GM21619 (cell line): ENCODE measurements around the gene ATP7A.
"Not testable (repeated sequence)": the region's sequence is repeated elsewhere in the genome, so short reads cannot be mapped to it uniquely, and the experiment has no call there.

Source experiments
- ATAC-seq: cut with Tn5 transposase; IDR thresholded peaks from one replicate; pipeline ENCODE4 v1.9.1; 2021; ENCODE audit not compliant: unreplicated experiment

The ATP7A gene

DNA sequence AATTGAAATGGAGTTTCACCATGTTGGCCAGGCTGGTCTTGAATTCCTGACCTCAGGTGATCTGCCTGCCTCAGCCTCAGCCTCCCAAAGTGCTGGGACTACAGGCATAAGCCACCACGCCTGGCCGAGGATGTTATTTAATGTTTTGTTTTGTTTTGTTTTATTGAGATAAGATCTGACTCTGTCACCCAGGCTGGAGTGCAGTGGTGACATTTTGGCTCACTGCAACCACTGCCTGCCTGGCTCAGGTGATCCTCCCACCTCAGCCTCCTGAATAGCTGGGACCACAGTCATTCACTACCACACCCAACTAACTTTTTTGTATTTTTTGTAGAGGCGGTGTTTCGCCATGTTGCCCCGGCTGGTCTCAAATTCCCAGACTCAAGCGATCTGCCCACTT is 34.5 kb downstream of the ATP7A start:
- not testable (repeated sequence) for ATAC-seq

DNA sequence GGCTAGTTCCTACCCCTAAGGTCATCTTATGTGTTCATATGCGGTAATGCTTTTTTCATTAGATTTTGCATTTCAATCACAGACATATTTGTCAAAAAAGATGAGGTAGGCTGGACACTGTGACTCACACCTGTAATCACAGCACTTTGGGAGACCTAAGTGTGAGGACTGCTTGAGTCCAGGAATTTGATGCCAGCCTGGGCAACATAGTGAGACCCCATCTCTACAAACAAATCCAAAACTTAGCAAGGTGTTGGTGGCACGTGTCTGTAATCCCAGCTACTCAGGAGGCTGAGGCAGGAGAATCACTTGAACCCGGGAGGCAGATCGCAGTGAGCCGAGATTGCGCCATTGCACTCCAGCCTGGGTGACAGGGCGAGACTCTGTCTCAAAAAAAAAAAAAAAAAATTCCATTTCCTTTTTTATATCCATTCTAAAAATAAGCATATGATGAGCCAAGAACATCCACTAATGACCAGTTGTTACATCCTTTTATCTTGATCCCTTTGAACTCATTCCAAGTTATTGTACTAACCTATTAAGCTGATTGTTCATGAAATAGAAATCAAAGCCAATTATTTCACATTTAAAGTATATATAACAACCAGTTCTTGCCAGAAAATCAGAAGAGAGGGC is 35.5 kb downstream of the ATP7A start:
- ATAC-seq, result no peak

DNA sequence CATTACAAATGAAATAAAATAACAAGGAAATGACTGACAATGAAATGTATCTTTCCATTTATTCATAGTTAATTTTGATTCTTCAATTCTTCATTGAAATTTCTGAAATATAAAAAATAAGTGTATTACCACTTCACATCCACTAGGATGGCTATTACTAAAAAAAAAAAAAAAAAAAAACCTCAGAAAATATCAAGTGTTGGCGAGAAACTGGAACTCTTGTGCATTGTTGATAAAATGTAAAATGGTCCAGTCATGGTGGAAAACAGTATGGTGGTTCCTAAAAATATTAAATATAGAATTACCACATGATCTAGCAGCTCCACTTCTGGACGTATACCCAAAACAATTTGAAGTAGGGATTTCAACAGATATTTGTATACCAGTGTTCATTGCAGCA is 36.1 kb downstream of the ATP7A start:
- no peak for ATAC-seq

DNA sequence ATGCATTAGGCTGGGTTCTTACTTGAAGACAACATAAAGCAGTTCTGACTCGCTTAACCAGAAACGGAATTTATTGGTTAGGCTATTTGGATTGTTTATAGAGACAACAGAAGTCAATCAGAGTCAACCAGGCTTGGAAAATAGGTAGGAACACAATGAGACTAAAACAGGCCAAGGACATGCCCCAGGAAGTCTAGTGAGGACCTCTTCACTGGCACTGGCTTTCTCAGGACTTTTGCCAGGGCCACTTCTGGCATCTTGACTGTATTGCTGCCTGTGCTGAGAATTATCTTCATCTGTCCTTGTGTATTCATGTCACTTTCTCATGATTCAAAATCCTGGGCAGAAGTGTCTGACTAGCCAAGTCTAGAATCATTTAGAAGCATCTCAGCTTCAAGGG is 39.3 kb downstream of the ATP7A start:
- no peak for ATAC-seq

DNA sequence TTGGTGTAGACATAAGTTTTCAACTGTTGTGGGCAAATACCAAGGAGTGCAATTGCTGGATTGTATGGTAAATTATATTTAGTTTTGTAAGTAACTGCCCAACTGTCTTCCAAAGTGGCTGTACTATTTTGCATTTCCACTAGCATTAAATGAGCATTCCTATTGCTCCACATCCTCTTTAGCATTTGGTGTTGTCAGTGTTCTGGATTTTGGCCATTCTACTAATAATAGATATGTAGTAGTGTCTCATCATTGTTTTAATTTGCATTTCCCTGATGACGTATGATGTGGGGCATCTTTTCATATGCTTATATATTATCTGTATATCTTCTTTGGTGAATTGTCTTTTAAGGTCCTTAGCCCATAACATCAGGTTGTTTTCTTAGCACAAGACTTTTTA is 41.7 kb downstream of the ATP7A start:
- no peak for ATAC-seq

DNA sequence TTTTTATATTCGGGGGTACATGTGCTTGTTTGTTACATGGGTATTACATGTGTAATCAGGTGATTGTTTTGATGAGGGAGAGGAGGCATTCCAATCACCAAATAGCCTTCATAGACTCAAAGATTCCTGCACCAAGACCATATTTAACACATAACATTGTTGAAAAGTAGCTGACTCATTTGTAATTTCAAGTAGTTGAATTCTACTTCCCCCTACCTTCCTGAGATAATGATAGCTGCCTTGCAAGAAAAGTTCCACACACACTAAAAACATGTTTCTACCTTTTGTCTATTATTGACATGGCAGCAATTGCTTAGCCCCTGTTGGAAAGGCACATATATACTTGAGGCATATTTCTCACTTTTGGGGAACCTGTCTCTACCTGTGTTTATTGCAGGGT is 42.8 kb downstream of the ATP7A start:
- no peak for ATAC-seq

DNA sequence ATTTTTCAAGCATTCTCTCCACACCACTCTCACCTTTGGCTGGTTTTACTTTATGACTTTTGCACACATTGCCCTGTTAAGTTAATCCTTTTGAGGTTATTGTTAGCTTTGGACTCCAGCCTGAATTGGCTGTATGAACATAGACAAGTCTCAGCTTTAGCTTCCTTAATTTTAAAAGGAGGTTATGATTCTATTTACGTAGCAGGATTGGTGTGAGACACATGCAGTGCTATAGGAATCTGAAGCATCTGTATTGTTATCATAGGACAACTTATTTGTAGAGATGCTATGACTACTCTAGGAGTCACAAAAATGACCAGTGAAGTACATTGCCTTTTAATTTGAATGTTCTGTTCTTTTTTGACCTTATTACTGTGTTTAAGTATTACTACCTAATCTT is 43.2 kb downstream of the ATP7A start:
- no peak for ATAC-seq

DNA sequence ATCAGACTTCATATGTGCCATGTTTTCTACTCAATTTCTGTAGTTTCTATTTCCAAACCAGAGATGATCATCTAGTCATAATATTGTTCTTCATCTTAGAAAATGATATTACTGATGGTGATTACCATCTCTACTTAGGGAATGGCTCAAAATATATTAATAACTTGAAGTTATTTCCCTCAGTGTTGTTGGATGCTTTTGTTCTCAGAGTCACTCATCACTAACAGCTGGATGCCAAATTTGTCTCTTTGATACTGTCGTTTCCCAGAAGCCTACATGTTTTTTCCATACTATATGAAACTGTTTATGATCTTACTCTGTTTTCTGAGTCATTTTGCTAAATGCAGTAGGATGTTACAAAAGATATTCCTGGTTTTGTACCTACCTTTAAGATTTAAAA is 50.1 kb downstream of the ATP7A start:
- ATAC-seq, result no peak

DNA sequence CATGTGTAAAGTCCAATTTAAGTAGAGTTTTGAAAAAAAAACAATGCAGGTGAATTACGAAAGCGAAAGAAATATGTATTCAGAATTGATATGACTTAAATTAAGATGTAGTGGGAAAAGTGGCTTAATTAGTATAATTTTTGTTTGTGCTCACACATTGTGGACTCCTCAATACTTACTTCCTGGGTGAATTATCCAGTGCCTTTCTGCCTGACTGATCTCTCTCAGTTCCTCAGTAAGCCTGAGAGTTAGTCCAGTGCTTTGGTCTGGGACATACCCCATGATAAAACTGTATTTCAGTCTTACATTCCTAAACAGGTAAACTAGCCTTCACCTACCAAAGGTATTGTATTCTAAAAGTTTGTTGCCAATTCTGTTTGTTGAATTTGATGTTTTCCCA is 50.6 kb downstream of the ATP7A start:
- no peak for ATAC-seq

DNA sequence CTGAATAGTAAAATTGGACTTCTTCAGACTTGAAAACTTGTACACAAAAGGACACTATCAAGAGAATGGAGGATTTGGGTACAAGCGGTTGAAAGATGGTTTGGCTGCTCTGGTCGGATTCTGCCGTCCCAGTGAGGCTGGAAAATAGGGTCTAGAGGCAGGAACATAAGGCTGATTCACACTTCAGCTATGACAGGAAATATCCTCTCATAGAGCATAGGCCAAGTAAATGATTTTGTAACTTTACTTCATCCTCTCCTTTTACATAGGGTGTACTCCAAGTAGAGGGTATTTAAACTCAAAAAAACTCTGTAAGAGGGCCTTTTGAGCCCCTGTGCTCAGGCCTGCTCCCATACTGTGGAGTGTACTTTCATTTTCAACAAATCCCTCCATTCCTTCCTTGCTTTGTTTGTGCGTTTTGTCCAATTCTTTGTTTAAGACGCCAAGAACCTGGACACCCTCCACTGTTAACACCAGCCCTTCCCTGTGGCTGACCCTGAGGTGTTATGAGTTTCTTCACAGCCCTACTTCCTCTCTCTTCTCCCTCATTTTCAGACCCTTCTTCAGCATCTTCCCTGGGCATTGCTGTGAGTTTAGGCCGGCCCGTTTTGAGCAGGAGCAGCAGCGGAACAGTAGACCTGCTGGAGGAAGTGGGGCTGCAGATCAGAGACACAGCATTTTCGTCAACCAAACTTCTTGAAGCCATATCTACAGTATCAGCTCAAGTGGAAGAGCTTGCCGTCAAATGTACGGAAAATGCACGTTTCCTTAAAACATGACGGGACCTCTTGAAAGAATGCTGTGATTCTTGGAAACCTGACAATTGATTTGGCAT is 51.8 kb downstream of the ATP7A start:
- no peak for ATAC-seq

DNA sequence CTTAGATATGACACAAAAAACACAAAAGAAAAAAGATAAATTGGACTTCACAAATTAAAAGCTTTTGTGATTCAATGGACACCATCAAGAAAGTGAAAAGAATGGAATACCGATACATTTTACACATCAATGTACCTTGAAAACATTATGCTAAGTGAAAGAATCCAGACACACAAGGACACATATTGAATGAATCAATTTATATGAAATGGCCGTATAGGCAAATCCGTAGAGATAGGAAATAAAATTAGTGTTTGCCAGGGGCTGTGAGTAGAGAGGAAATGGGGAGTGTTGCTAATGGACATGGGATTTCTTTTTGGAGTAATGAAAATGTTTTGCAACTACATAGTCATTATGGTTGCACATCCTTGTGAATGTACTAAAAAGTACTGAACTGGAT is 55.9 kb downstream of the ATP7A start:
- no peak for ATAC-seq

DNA sequence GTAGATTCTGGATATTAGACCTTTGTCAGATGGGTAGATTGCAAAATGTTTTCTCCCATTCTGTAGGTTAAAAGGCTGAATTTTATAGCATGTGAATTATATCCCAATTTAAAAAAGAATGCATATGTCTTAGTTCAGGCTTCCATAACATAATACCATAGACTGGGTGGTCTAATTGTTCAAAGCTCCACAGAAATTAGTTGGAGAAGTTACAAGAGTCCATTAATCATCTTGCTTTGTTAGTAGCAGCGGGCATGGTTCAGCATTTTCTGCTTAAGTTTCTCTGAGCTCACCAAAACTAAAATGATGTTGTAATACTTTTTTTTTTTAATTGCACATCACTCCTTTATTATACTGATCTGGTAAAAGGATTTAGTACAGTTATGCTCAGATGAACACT is 57.1 kb downstream of the ATP7A start:
- no peak for ATAC-seq

DNA sequence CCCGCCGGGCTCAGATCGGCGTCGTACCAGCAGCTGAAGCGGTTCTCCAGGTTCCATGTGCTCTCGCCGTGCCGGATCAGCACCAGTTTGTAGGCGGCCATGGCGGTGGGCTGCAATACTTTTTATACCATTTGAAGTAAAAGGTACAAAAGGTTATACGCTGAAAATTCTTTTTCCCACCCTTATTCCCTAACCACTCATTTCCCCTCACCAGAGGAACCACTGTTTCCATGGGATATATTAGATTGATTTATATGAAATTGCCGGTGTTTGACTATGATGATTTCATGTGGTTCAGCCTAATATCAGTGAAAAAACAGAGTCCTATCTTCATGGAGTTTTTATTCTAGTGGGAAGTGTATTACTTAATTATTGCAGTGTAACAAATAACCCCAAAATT is 59.0 kb downstream of the ATP7A start, which contains the start of gene PGAM4:
PGAM4 (minus strand) TSS at position 101 of the 400 bp plus-strand sequence; CDS start at position 101, 0 bp downstream.
- no peak for ATAC-seq

DNA sequence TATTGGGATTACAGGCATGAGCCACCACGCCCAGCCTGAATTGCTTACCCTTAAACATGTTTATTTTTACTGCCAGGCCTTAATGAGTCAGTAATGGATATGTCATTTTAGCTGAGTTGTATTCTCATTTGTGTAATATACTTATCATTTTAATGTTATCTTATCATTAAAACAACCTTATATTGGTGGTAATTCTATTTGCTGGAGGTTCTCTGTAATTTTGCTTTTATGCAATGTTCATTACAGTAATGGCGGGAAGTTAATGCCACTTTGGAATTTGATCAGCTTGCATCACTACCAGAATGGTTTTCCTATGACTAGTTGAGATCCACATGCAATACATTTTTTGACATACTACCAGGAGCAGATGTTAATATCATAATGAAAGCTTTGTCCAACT is 65.3 kb downstream of the ATP7A start:
- no peak for ATAC-seq

DNA sequence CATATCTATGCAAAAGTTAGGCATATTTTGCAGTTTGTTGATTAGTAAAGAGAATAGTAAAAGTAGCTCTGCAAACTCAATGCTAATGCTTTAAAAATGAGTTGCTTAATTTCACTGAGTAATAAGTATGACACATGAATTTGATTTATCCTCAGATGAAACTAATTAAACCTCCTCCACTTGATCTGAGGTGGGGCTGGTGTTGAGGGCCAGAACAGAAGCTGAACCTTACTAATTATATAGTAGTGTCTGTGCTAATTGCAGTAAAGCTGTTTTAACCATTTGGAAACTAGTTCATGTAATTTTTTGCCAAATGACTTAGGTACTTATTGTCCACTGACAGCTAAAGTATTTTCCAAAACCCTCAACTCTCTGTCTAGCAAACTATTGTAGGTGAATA is 66.6 kb downstream of the ATP7A start:
- no peak for ATAC-seq

DNA sequence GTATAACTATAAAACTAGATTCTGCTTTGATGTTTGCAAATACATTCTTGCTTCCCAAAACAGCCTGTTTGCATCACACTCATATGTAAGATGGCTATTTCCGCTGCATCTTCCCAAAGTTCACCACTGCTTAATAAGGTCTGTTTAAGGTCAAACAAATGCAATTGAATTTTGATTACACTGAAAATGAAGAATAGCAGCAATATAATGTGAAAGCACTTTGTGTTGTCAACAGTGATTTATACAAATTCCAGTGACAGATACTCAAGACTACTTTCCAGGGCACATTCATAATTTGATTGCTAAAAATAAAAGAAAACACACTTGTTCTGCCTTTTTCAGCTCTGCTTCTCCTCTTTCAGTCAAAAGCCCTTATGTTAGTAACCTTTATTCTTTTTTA is 67.0 kb downstream of the ATP7A start:
- no peak for ATAC-seq

DNA sequence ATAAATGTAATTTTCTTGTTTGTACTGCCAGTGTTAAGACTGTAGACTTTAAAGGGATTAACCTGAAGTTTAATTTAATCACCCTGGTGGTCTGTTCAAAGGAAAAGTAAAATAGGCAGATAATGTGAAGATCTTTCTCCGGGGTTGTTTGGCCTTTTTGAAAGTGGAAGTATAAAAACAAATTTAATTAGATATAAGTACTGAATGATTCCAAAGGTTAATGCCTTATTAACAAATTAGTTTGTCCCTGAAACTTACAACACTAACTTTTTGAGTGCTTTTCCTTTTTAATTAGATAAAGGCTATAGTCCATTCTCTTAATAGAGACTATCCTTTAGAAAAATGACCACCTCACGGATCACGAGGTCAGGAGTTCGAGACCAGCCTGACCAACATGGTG is 69.4 kb downstream of the ATP7A start:
- no peak for ATAC-seq

DNA sequence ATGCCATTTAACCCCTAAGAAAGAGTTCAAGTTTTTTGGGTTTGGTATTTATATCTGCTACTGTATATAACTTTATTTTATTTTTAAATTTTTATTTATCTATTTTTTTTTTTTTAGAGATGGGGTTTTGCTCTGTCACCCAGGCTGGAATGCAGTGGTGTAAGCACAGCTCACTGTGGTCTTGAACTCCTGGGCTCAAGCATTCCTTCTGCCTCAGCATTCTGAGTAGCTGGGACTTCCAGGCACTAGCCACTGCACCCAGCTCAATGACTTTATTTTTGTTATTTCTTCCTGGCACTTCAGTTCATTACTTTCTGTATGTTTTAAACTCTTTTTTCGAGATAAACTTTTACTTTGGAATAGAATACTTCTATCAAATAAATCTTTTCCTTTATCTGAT is 101.4 kb downstream of the ATP7A start:
- ATAC-seq, result no peak

DNA sequence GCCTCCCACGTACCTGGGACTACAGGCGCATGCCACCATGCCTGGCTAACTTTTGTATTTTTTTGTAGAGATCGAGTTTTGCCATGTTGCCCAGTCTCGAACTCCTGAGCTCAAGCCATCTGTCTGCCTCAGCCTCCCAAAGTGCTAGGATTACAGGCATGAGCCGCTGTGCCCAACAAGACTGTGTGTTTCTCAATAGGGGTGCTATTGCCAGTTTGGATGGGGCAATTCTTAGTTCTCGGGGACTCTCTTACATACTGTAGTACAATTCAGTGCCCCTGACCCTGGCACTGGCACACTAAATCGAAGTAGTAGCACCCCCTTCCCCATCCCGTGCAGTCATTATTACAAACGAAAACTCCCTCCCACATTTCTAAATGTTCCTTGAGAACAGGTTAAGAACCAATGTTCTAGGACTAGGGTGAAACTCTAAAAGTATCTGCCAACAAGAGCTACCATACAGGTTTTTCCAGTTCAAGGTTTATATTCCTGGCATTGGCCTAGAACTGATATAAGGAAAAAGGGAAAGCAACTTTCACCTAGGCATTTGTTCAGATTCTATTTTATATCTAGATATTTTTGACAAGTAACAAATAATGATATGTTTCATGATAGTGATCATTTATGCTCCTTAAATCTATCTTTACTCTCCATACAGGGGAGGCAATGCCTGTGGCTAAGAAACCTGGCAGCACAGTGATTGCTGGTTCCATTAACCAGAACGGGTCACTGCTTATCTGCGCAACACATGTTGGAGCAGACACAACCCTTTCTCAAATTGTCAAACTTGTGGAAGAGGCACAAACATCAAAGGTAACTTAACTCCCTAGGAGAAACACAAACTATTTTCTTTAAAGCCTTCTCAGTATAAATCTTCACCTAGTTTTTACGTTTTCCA is 109.3 kb downstream of the ATP7A start:
- no peak for ATAC-seq

DNA sequence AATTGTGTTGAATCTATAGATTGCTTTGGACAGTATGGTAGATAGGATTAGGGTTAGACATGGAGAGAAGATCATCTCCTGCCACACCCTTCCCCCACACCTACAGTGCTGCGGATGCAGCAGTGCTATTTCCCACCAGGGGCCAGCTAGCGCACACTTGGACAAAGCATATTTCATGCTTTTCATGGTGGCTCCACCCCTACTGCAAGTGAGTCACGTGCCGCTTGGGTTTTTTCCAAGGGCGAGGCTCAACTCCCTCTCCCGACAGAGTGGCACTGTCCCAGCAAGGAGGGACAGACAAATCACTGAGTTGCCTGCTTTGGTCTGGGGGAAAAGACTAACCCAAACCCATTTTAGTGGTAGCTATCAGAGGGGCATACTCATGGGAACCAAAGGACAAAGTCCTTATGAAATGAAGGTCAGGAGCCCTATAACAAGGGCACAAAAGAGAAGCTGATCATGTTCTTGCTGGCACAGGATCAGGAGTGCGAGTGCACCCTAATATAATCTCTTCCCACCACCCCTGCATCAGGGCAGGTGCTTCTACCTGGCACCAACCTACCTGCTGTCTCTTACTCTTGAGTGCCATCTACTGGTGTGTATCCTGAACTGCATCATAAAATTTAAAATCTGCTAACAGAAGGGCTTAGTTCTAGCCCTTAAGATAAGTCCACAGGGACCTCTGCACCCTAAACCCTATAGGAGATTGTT is 114.0 kb downstream of the ATP7A start:
- ATAC-seq, result no peak

DNA sequence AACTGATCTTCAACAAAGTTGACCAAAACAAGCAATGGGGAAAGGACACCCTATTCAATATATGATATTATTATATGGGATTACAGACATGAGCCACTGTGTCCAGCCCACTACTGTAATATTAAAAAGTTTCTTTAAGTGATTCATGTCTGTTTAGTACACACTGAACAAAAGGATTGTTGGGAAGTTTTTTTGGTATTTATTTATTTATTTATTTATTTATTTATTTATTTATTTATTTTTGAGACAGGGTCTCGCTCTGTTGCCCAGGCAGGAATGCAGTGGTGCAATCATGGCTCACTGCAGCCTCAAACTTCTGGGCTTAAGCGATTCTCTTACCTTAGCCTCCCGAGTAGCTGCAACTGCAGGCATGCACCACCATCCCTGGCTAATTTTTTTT is 117.3 kb downstream of the ATP7A start:
- no peak for ATAC-seq
